Calu3 (cell line): ENCODE measurements around the gene TVP23A. TPM values are rescaled to one million over a fixed set of nuclear protein-coding genes. Genes with fewer than 3 reads are reported as not detected.
A peak's percentile ranks its signal among the peaks of the same experiment; 100 is the strongest.

Experiments used
- BruUV-seq: library from RNA; stranded (reverse); fragments of 400-500 nt; replicated peaks from 2 replicates; lab custom pipeline; 2021; lab: Mats Ljungman, UMichigan
- CTCF ChIA-PET: fragments of 300-600 bp; sonication (Branson Sonifier 250); formaldehyde crosslinking; loops from one replicate; lab custom pipeline; 2022; ENCODE audit warnings: antibody characterized with exemption; lab: Charles Lee
- DNase-seq: peaks from one replicate; pipeline ENCODE4 v3.0.0; 2022
- H3K27ac Mint-ChIP-seq: one replicate; pipeline ENCODE4 v1.8.0; 2022; ENCODE audit warnings: mixed read lengths; ENCODE audit not compliant: unreplicated experiment
- H3K27me3 Mint-ChIP-seq: one replicate; pipeline ENCODE4 v1.8.0; 2022; ENCODE audit warnings: mixed read lengths; ENCODE audit not compliant: unreplicated experiment
- H3K36me3 Mint-ChIP-seq: one replicate; pipeline ENCODE4 v1.8.0; 2022; ENCODE audit warnings: mild to moderate bottlenecking, moderate library complexity, mixed read lengths; ENCODE audit not compliant: insufficient read depth, unreplicated experiment
- H3K4me1 Mint-ChIP-seq: one replicate; pipeline ENCODE4 v1.8.0; 2022; ENCODE audit warnings: mild to moderate bottlenecking, low read depth, mixed read lengths; ENCODE audit not compliant: unreplicated experiment
- H3K4me3 Mint-ChIP-seq: one replicate; pipeline ENCODE4 v1.8.0; 2022; ENCODE audit warnings: mild to moderate bottlenecking, low read depth, moderate library complexity, mixed read lengths; ENCODE audit not compliant: unreplicated experiment
- H3K9me3 Mint-ChIP-seq: one replicate; pipeline ENCODE4 v1.8.0; 2022; ENCODE audit warnings: low read depth, mixed read lengths; ENCODE audit not compliant: unreplicated experiment
- intact Hi-C: fragments of 100-400 bp; cut with micrococcal nuclease; formaldehyde crosslinking; loops from one replicate; pipeline ENCODE4 v1.10.0; 2022; ENCODE audit not compliant: unreplicated experiment
- total RNA-seq: library from RNA; stranded (reverse); gene quantifications from 2 replicates; pipeline ENCODE4 v1.2.3, GENCODE V29; 2022
- TF ChIP-seq, protein P1 (sequence below): fragments of 200-600 bp; IDR thresholded peaks from one replicate; pipeline ENCODE4 v1.8.0; 2022; ENCODE audit warnings: antibody characterized with exemption; ENCODE audit not compliant: unreplicated experiment

The TVP23A gene
- total RNA-seq, 1 experiment from 2014 or later, result 0.21 TPM

DNA sequence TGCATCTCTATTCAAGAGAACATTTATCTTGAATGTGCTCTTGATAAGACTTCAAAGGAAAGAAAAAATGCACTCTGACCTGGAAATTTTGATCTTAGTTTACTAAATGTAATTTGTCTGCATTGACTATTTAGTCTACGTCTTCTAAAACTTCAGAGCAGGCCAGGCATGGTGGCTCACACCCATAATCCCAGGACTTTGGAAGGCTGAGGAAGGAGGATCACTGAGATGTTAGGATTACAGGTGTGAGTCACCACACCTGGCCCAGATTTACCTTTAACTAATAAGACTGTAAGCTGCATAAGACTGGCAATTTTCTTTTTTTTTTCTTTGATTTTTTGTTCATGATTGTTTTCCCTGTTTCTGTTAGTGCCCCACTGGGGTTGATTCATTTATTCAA, 39.6 kb upstream of the TVP23A start:
- CTCF ChIA-PET, result interaction anchor here (0.6 kb wide), 1 partner anchor 29 kb away, joined by 3 read pairs; no protein-coding TSS in a partner anchor
- H3K27me3 Mint-ChIP-seq, result no peaks in the 10 kb centered on the region
- H3K27ac Mint-ChIP-seq, result no peak overlapping the region
- TF ChIP-seq, protein P1, sequence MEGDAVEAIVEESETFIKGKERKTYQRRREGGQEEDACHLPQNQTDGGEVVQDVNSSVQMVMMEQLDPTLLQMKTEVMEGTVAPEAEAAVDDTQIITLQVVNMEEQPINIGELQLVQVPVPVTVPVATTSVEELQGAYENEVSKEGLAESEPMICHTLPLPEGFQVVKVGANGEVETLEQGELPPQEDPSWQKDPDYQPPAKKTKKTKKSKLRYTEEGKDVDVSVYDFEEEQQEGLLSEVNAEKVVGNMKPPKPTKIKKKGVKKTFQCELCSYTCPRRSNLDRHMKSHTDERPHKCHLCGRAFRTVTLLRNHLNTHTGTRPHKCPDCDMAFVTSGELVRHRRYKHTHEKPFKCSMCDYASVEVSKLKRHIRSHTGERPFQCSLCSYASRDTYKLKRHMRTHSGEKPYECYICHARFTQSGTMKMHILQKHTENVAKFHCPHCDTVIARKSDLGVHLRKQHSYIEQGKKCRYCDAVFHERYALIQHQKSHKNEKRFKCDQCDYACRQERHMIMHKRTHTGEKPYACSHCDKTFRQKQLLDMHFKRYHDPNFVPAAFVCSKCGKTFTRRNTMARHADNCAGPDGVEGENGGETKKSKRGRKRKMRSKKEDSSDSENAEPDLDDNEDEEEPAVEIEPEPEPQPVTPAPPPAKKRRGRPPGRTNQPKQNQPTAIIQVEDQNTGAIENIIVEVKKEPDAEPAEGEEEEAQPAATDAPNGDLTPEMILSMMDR, result no peak
- intact Hi-C loops, result no loop called here
- no peaks in the 10 kb centered on the region for H3K36me3 Mint-ChIP-seq
- no TSS peak for BruUV-seq
- H3K4me3 Mint-ChIP-seq, result no peak overlapping the region
- peaks cover 21% of the 10 kb centered on the region for H3K4me1 Mint-ChIP-seq
- DNase-seq, result no peak
- peaks cover 7% of the 10 kb centered on the region for H3K9me3 Mint-ChIP-seq

DNA sequence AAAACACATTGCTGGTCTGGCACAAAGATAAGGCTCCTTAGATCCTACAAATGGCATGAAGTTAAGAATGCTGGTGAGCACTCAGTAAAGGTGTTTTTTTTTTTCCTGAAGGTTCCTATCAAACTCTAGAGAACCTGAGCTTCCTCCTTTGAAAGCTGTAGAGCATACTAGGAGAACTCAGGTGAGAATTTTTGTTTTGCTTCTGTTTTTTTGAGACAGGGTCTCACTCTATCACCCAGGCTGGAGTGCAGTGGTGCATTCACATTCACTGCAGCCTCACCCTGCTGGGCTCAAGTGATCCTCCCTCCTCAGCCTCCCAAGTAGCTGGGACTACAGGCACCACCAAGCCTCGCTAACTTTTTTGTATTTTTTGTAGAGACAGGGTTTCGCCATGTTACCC, 37.4 kb upstream of the TVP23A start:
- BruUV-seq, result no TSS peak
- Mint-ChIP-seq H3K27ac (no peak overlapping the region), H3K27me3 (no peaks in the 10 kb centered on the region), H3K36me3 (no peaks in the 10 kb centered on the region), H3K4me1 (peaks cover 10% of the 10 kb centered on the region), H3K9me3 (peaks cover 12% of the 10 kb centered on the region), H3K4me3 (no peak overlapping the region)
- intact Hi-C loops, result no loop called here
- CTCF ChIA-PET, result interaction anchor here (0.7 kb wide), 1 partner anchor 15 kb away, joined by 3 read pairs; no protein-coding TSS in a partner anchor
- no peak for DNase-seq
- TF ChIP-seq, protein P1, result no peak

DNA sequence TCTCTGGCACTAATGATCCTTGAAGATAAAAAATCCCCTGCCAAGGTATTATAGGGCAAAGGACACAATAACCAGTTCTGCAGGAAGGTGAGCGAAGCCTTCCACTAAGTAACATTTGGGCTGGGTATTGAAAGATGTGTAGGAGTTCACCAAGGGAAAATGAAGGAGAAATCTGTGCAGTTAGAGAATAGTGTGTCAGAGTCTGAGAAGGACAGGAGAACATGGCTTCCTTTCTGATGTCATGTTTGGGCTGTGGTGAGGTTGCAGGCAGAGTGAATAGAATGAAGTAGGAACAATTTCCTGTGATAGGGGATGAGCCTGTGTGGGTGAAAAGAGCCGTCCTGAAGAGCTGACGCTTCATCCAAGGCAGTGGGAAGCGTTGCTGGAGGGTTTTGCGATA, 34.4 kb upstream of the TVP23A start:
- peaks cover 5% of the 10 kb centered on the region for H3K9me3 Mint-ChIP-seq
- no peak for DNase-seq
- H3K4me1 Mint-ChIP-seq, result peaks cover 10% of the 10 kb centered on the region
- CTCF ChIA-PET, result no interaction called here
- TF ChIP-seq, protein P1, result no peak
- BruUV-seq, result no TSS peak
- peaks cover 9% of the 10 kb centered on the region for H3K27me3 Mint-ChIP-seq
- H3K27ac Mint-ChIP-seq, result peak overlapping the region; percentile 34
- no peaks in the 10 kb centered on the region for H3K36me3 Mint-ChIP-seq
- intact Hi-C loops, result loop anchor here (2.0 kb wide), 1 partner anchor 24 kb away; no protein-coding TSS in a partner anchor
- no peak overlapping the region for H3K4me3 Mint-ChIP-seq

DNA sequence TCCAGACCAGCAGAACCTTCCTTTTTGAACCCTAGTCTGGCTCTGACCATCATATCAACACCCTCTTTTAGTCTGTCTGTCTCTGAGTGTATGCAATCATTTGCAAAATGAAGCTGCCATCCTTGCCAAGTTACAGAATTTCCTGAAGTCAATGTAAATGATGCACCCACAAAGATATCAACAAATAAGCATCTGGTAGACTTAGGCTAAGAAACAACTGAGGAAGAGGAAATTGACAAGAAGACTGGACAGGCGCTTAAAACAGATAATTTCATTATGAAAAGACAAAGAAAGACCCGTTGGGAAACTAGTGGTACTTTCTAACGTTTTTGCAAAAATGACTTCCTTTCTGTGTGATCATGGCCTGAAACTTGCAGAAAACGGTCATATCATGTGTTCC, 33.7 kb upstream of the TVP23A start:
- TF ChIP-seq, protein P1, result no peak
- H3K36me3 Mint-ChIP-seq, result no peaks in the 10 kb centered on the region

More for the DNA sequence above, 33.7 kb upstream of the TVP23A start:
- H3K9me3 Mint-ChIP-seq, result peaks cover 5% of the 10 kb centered on the region
- no peak overlapping the region for H3K27ac Mint-ChIP-seq
- DNase-seq, result no peak
- BruUV-seq, result no TSS peak
- no peak overlapping the region for H3K4me3 Mint-ChIP-seq
- CTCF ChIA-PET, result no interaction called here
- H3K4me1 Mint-ChIP-seq, result peaks cover 10% of the 10 kb centered on the region
- intact Hi-C loops, result loop anchor here (2.0 kb wide), 1 partner anchor 23 kb away; no protein-coding TSS in a partner anchor
- H3K27me3 Mint-ChIP-seq, result peaks cover 9% of the 10 kb centered on the region
